ENCODE data around the gene GLT1D1.

The GLT1D1 gene

DNA sequence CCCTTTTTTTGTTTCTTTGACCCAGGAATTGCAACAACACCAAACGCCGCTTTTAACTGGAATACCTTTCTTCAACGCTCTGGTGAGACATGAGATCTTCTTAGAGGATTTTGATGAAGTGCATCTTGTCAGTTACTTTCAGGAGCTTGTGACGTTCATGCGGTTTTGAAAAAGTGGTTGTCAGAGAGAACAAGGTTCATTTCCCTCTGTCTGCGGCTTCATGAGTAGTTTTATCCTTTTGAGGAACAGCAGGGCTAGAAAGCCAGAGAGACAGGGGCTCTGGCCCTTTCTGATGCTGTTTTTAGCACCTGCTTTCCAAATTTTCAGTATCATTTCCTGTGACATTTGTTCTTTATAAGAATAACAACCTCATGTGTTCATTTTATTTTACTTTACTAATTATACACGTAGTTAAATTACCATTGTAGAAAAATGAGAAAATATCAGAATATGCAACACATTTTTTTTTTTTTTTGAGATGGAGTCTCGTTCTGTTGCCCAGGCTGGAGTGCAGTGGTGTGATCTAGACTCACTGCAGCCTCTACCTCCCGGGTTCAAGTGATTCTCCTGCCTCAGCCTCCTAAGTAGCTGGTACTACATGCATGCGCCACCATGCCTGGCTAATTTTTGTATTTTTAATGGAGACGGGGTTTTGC lies 61.8 kb downstream of the GLT1D1 start:
- no peak for DNase-seq (ENCODE audit: low spot score)

DNA sequence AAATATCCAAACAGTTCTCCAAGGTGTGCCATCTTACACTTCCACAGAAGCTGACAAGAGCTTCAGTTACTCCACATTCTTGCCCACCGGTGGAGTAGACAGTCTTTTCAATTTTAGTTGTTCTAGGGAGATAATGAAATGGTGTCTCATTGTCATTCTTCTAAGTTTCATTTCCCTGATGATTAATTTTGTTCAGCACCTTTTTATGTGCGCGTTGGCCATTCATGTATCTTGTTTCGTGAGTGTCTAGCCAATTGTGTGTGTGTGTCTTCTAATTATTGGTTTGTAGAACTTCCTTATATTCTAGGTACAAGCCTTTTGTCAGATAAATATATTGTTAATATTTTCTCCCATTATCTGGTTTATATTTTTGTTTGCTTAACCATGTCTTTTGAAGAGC lies 63.1 kb downstream of the GLT1D1 start:
- DNase-seq (ENCODE audit: low spot score), result no peak

DNA sequence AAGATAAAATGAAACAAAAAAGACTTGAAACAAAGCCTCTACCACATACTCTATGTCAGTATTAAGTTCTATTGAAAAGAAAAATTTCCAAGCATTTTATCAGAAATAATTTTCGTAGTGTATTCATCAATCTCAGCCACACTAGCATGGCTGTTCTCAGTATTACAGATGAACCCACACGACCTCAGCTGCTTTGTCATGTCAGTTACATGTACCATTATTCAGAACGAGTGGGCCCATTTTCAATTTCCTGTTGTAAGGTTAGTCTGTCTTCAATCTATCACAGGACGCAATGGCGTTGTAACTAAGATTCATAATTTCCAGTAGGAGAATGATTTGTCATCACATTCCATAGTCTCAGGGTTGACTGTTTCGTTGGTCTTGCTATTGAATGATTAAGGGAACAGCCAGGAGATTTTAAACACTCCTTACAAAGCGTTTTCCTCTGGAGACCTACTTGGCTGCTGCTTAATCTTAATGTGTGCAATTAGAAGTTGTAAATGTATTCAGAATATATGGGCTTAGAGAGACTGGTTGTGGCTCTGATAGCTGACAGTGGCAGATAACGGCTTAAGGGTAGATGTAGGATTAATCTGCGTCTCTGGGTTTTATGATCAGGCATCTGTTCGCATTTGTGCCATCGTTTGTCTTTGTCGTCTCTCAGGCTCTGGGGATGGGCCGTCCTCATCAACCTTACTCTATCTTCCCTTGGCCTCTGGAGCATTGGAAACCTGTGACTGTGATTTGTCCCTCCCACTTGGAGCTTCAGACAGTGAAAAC lies 65.4 kb downstream of the GLT1D1 start:
- DNase-seq (ENCODE audit: low spot score), result no peak

DNA sequence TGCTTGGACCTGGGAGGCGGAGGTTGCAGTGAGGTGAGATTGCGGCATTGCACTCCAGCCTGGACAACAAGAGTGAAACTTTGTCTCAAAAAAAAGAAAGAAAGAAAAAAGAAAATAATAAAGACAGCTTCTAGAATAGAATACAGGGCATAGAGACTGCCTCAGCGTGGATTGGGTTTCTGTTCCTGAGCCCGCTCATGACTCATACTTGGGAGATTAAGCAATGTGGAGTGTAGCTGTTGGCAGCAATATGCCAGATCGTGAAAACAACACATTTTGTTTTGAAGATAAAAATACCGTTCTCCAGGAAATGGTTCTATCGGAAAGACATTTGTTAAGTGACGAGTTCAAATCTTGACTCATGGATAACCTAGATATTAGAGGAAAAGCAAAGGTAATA lies 67.2 kb downstream of the GLT1D1 start:
- DNase-seq (ENCODE audit: low spot score), result no peak

DNA sequence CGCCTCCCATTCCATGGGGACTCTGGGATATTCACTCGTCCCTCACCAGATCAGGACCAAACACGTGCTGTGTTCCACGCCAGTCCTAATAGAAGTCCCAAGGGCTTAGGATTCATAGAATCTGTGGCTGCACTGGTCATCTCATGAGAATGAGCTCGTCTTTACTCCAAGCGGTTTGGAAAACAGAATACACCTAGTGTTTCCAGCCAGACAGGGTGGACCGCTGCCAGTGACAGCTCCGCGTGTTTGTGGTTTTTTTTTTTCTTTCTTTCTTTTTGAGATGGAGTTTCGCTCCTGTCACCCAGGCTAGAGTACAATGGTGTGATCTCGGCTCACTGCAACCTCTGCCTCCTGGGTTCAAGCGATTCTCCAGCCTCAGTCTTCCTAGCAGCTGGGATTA lies 75.1 kb downstream of the GLT1D1 start:
- no peak for DNase-seq (ENCODE audit: low spot score)

DNA sequence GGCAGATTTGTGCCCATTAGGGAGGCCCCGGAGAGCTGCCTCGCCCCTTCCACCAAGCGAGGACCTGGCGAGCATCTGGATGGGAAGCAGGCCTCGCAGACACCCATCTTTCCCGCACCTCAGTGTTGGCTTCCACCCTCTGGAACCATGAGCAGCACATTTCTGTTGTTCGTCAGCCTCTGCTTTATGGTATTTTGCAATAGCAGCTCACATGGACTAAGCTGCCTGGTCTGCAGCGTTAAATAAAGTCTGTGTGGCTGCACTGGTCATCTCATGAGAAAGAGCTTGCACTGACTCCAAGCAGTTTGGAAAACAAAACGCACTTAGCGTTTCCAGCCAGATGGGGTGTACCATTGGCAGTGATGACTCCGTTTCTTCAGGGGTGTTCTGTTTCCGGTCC lies 75.8 kb downstream of the GLT1D1 start:
- DNase-seq (ENCODE audit: low spot score), result no peak

DNA sequence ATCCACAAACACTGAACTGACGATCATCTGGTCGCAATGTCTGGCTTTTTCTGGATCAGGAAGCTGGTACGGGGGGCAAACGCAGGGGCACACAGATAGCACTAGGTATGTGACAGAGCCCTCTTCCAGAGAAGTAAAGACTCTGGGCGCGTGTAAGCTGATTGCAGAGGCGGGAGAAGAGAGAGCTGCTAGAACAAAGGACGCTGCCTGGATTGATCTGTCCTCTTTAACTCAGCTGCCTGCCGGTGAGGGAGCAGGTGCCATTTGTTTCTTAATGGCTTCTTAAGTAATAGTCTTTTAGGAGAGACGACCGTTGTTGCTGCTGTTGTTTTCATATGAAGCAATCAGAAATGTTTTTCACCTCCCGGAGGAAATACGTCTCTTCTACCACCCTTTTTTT lies 77.3 kb downstream of the GLT1D1 start:
- no peak for DNase-seq (ENCODE audit: low spot score)

DNA sequence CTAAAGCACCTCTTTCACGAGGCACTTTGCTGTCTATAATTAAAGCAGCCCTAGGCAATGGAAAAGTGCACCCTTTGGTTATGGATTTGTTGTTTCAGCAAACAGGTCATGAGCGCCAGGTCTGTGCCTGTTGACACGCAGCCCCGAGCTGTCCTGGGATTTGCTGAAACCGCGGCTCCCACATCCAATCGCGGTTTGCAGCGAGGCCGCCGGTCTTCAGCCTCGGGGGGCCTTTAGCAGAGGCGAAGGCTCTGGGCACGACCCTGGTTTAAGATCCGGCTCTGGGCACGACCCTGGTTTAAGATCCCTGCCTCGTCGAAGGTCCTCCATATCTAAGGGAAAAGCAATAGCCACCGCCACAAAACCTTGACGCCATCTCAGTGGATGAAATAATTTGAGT lies 79.2 kb downstream of the GLT1D1 start:
- DNase-seq (ENCODE audit: low spot score), result no peak

DNA sequence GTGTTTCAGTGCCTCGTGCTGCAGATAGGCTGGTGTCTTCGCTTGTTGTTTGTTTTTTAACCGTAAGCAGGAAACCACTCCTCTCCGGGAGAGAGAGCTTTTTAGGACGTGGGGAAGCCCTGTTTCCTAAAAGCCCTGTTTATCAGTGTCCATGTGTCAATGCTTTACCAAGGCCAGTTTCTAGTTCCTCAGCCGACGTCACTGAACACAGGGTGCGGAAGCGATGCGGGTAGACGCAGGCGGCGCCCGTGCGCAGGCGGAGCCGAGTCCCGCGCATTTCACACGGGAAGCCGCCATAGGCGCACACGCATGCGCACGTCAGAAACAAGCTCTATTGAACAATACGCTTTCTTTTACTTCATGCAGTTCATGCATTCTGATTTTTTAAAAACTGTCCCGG lies 79.8 kb downstream of the GLT1D1 start:
- no peak for DNase-seq (ENCODE audit: low spot score)

DNA sequence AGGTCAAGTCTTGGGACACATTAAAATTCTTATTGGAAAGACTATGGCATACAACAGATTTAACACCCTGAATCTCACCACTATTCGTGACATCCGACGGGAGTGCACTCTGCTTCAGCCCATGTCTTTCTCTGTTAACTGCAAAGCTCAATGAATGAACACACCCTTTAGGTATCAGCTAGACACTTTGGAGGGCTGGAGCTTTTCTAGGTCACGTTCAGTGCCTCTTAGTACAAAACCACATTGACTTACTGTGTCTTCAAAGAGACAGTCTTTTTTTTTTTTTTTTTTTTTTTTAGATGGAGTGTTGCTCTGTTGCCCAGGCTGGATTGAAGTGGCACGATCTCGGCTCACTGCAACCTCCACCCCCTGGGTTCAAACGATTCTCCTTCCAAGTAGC lies 80.6 kb downstream of the GLT1D1 start:
- DNase-seq (ENCODE audit: low spot score), result no peak

DNA sequence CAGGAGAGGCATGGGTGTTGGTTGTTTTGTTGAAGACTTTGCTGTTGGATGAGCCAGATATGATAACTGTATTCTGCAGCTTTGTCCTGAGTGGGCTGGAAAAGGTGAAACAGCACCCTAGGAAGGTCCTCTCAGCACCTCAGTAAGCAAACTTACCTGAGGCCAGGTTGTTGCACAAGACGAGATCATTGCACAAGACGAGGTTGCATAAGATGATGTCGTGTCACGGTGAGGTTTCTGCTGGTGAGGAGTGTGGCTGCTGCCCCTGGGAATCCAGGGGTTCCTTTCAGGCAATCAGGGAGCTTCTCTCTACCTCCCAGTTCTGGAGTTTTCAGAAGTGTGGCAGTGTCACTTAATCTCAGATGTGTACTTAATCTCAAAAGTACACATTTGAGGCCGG lies 85.6 kb downstream of the GLT1D1 start:
- DNase-seq (ENCODE audit: low spot score), result no peak

DNA sequence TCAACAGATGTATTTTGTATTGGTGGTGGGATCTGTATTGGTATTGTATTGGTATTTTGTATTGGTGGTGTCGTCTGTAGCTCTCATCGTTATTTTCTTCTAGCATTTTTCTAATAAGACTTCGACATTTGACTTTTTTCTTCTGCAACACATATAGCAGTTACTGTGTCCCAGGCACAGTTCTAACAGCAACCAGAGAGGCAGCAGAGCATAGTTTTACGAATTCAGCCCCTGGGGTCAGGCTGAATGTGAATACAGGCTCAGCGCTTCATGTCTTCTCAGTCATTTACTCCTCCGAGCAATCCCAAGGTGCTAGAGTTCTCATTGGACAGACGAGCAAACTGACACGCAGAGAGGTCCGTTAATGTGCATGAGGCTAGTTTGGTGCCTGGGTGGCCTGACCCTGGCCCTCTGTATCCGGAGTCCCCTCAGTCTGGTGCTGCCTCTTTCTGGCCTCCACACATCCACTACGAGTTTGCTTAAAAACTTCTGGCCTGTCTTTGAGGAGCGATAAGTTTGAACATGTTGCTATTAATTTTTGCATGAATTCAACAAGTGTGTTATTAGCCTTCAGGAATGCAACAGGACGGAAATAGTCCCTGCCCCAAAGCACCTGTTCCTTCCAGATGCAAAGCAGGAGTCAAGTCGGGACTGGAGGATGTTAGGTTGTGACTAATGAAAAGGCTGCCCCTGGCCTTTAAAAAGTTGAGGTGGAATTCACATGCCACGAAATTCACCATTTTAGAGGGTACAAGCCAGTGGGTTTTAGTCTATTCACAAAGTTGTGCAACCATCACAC lies 87.0 kb downstream of the GLT1D1 start:
- DNase-seq (ENCODE audit: low spot score), result no peak

DNA sequence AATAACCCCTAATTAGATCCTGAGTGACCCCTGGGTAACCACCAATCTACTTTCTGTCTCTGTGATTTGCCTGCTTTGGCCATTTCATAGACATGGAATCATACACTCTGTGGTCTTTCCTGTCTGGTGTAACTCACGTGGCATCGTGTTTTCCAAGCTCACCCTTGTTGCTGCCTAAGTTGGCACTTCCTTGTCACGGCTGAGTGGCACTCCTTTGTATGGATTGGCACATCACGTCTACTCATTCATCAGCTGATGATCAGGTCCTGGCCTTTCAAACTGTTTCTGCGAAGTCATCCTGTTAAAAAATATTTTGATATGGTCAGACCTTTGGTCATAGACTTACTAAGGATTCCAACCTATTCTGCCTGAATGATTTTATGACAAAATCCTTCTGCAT lies 87.7 kb downstream of the GLT1D1 start:
- DNase-seq (ENCODE audit: low spot score), result no peak

DNA sequence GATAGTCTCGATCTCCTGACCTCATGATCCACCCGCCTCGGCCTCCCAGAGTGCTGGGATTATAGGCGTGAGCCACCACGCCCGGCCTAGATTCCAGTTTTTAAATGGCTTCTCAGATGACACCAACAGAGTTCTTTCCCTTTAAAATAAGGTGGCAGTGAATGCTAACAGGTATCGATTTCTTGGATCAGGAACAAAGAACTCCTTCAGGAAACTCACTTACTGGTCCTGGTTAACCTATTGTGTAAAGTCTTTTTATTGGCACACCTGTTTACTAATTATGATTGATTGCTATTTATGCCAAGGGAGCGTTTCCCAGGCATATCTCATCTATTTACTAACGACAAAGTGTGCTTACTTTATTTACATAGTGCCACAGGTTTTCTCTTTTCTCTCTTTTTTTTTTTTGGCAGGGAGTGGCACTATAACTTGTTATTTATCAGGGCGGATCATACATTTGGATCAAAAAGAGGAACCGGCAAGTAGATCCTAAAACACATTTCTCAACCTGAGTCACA lies 89.7 kb downstream of the GLT1D1 start:
- DNase-seq (ENCODE audit: low spot score), result no peak

DNA sequence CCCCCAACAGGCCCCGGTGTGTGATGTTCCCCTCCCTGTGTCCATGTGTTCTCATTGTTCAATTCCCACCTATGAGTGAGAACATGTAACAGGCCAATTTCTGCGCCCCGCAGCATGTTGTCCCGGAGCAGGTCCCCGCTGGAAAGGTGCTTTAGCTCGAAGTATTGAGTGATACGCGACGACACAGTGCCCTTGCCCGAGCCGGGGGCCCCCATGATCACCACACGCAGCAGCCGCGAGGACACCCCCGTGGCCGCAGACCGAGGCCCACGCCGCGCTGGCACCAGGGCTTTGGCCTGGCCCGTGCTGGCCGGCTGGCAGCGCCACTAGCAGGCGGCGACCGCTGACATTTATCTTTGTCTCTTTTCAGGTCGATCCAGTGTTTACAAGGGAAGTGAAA lies 91.7 kb downstream of the GLT1D1 start:
- no peak for DNase-seq (ENCODE audit: low spot score)

DNA sequence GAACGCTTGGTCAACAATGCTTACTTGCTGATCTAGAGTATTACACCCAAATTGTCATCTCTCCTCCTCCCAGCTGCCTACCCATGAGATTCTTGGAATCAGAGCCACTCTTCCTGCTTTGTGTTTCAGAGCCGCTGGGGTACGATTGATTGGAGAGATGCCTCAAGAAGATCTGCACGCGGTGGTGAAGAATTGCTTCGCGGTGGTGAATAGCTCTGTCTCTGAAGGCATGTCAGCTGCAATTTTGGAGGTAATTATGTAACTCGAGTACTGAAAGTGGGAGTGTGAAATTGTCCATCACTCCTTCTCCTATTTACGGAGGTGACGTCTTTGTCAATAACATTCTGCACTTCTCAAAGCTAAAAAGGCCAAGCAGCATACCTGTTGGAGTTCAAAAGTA lies 93.9 kb downstream of the GLT1D1 start:
- DNase-seq (ENCODE audit: low spot score), result no peak

DNA sequence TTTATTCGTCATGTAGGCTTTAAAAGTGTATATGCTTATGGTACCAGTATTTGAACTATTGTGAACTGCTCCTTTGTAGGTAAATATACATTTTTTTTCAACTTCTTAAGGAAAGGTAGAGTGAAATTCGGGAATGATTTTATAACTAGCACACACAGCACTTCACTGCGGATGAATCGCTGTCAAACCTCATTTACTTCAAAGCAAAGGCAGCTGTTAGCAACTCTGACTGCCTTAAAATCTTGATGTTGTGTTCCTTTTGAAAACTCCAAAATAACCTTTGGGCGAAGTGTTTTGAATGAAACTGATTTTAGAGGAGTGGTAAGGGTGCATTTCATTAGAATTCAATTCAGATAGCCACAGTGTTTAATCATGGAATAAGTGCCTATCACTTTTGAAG lies 95.8 kb downstream of the GLT1D1 start:
- no peak for DNase-seq (ENCODE audit: low spot score)

DNA sequence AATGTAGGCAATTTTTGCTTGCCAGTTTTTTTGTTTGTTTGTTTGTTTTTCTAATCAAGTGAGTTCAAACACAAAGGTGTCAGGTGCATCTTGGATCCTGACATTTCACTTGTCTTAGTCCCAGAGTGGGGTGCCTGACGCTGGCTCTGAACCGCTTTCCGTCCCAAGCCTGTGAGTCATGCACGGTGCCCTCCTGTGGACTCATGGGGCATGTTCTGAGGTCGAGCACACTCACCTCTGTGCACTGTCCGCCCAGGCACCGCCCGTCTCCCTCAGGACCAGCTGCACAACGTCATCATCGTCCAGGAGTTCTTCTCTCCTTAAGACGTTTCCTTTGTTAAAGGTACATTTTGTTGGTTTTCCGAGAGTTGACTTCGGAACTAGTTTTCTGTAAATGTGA lies 98.2 kb downstream of the GLT1D1 start:
- DNase-seq (ENCODE audit: low spot score), result no peak

DNA sequence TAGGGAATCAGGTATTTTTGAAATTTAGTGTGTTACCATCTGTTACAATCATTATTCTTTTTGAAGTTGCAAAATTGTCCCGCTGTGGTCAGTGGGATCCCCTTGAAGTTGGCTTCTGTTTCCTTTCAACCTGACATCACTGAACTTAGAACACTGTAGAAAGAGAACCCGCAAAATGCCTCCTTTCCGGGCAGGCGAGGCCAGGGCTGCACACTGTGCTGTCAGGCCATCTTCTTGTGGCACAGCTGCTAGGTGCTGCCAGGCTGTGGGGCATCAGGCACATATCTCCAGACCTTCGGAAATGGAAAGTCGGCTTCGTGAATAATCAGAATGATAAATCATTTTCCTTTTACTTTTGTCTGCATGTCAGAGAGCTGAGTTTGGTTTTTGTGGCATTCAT lies 103.5 kb downstream of the GLT1D1 start:
- no peak for DNase-seq (ENCODE audit: low spot score)

DNA sequence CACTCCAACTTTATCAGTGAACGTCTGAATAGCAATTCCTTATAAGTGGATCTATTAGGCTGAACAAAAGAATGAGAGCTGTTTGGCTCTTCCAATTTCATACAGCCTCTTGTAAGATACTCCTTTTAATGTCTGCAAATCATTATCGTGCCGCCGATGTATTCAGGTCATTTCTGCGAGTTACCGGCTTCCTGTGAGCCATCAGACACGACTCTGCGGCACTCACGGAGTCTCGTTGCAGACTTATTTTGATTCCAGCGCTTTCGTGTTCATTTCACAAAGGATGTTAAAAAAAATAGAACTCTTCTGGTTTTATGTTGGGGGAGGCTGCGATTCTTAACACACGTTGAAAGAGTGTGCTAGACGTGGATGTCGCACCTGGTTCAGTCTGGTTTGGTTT lies 106.6 kb downstream of the GLT1D1 start:
- DNase-seq (ENCODE audit: low spot score), result no peak

DNA sequence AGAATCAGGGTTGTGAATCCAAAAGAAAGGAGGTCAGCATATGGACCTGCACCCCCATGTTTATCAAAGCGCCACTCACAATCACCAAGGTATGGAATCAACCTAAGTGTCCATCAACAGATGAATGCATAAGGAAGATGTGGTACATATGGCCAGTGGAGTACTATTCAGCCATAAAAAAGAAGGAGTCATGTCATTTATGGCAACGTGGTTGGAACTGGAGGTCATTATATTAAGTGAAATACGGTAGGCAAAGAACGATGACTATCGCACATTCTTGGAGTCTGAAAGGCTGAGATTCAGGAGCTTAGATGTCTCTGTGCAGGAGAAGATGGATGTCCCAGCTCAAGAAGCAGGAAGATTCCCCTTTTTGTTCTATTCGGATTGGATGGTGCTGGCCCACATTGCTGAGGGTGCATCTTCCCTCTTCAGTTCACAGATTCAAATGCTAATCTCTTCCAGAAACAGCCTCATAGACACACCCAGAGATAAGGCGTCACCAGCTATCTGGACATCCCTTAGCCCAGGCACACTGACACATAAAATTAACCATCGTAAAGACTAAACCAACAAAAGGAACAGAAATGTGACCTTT lies 108.1 kb downstream of the GLT1D1 start:
- DNase-seq (ENCODE audit: low spot score), result no peak

DNA sequence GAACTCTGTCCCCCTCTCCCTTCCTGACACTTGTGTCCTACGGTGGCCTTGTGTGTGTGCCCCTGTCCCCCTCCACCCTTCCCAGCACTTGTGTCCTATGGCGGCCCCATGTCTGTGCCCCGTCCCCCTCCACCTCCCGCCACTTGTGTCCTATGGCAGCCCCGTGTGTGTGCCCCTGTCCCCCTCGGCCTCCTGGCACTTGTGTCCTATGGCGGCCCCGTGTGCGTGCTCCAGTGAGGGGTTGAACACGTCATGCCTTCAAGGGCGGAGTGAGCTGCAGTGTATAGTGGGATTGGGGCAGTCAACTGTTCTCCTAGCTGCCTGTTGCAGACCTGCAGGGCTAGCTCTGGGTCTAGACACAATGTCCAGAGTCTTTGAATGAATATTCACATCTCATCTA lies 108.7 kb downstream of the GLT1D1 start:
- DNase-seq (ENCODE audit: low spot score), result no peak

Measured in ecto neural progenitor cell (in vitro differentiated cells).